Gastroesophageal sphincter (tissue), 4 donors: ENCODE data around the gene LZTS3. TPM values are rescaled to one million over a fixed set of nuclear protein-coding genes. Genes with fewer than 3 reads are reported as not detected.
"Not testable (repeated sequence)": the region's sequence is repeated elsewhere in the genome, so short reads cannot be mapped to it uniquely, and the experiment has no call there.

Experiments used
- ATAC-seq: fragments of 150-250 bp; one replicate; pipeline ENCODE4 v1.9.1; 2016; ENCODE audit warnings: mild to moderate bottlenecking, moderate library complexity
- H3K27ac ChIP-seq, 4 donors: fragments of 200-600 bp; sonication (generic) in 3 of 4; 1 replicate in 3 of 4; 2 replicates in 1 of 4; pipeline ENCODE4 v1.5.1; 2016 to 2019
- H3K27me3 ChIP-seq: fragments of 200-600 bp; sonication (generic); one replicate; pipeline ENCODE4 v1.5.1; 2019
- H3K36me3 ChIP-seq, 2 donors: fragments of 200-600 bp; sonication (generic); one replicate each; pipeline ENCODE4 v1.5.1; 2019; ENCODE audit warnings: control low read depth in 1 of 2
- H3K4me1 ChIP-seq, 3 donors: fragments of 200-600 bp; sonication (generic); 1 replicate in 2 of 3; 2 replicates in 1 of 3; pipeline ENCODE4 v1.5.1; 2016 to 2019; ENCODE audit warnings: control low read depth in 2 of 3
- H3K4me3 ChIP-seq, 2 donors: fragments of 200-600 bp; sonication (generic); one replicate each; pipeline ENCODE4 v1.5.1; 2019; ENCODE audit warnings: mild to moderate bottlenecking in 1 of 2, moderate library complexity in 1 of 2
- H3K9me3 ChIP-seq, 3 donors: fragments of 200-600 bp; sonication (generic); one replicate each; pipeline ENCODE4 v1.5.1; 2017 to 2019; ENCODE audit warnings: control low read depth in 2 of 3
- EP300 ChIP-seq: sonication (generic); formaldehyde crosslinking; IDR thresholded peaks from one replicate; pipeline ENCODE4 v1.6.1; 2017; ENCODE audit warnings: antibody characterized with exemption, mild to moderate bottlenecking
- POLR2A ChIP-seq, 2 donors: fragments of 450-650 bp; IDR thresholded peaks; one replicate each; pipeline ENCODE4 v1.6.1; 2017; ENCODE audit warnings: antibody characterized with exemption in 2 of 2, mild to moderate bottlenecking in 2 of 2, moderate library complexity in 1 of 2
- POLR2AphosphoS5 ChIP-seq: sonication (generic); formaldehyde crosslinking; IDR thresholded peaks from one replicate; pipeline ENCODE4 v1.6.1; 2017; ENCODE audit warnings: antibody characterized with exemption
- WGBS, 2 donors: methylation state at CpG; one replicate each; pipeline ENCODE4 v1.1.5; 2018; ENCODE audit warnings: low coverage in 1 of 2; 5-methylcytosine and 5-hydroxymethylcytosine counted together
- total RNA-seq, 4 donors: library from RNA; depleted of rRNA; stranded (reverse); fragments of >200 nt; gene quantifications; one replicate each; pipeline ENCODE4 v1.1.0, GENCODE V29; 2016
- TF ChIP-seq, protein P1 (sequence below), 4 experiments: fragments of 200-600 bp in 2 of 4; fragments of 450-650 bp in 2 of 4; sonication (generic) in 1 of 4; IDR thresholded peaks; one replicate each; pipeline ENCODE4 v1.5.1; 2017 to 2019; ENCODE audit warnings: antibody characterized with exemption in 4 of 4, mild to moderate bottlenecking in 2 of 4, moderate library complexity in 2 of 4

Gene LZTS3
- total RNA-seq: 10 to 100 TPM; 11.3 to 17.0 (median 12.2) TPM

DNA sequence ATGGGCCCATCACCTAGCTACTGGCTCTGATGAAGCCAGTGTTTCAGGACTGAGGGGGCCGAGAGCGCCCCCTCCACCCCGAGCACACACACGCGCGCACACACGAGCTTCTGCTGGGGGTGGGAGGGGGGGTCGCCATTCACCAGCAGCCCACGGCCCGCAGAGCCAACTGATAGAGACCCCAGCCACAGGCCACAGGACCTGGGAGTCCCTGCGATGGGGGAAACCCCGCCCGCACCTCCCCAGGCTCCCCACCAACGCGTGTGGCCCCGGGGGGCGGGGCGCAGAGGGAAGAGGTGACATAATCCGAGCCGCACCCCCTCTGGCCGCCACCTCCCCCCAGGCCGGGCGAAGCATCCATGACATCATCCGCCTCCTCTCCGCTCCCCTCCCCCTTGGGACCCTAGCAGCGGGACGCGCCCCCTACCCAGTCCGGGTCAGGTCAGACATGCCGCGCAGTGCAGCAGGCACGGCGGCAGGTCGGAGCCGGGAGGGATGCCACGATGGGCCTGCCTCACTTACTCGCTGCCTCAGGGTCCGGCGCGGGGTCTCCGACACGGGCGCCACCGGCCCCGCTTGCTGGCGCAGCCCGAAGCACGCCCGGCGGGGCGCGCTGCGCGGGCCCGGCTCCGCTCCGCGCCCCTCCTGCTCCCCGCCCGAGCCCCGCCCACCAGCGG is at the start of gene LZTS3:
LZTS3 (minus strand) TSS at position 617 of the 677 bp plus-strand sequence. CDS start 6,386 bp downstream, outside the sequence.
- TF ChIP-seq, protein P1, sequence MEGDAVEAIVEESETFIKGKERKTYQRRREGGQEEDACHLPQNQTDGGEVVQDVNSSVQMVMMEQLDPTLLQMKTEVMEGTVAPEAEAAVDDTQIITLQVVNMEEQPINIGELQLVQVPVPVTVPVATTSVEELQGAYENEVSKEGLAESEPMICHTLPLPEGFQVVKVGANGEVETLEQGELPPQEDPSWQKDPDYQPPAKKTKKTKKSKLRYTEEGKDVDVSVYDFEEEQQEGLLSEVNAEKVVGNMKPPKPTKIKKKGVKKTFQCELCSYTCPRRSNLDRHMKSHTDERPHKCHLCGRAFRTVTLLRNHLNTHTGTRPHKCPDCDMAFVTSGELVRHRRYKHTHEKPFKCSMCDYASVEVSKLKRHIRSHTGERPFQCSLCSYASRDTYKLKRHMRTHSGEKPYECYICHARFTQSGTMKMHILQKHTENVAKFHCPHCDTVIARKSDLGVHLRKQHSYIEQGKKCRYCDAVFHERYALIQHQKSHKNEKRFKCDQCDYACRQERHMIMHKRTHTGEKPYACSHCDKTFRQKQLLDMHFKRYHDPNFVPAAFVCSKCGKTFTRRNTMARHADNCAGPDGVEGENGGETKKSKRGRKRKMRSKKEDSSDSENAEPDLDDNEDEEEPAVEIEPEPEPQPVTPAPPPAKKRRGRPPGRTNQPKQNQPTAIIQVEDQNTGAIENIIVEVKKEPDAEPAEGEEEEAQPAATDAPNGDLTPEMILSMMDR (IDR thresholded peaks at IDR 0.05): no peak
- peak; percentile 32 to 65 for TF ChIP-seq POLR2A (IDR thresholded peaks at IDR 0.05)
- H3K27ac ChIP-seq: peak within 1 kb of the TSS; percentile 11 to 85 (median 82)
- ATAC-seq: peak; percentile 79
- peak within 1 kb of the TSS; percentile 64 to 92 for H3K4me3 ChIP-seq
- no CpG with 5 or more reads among the region's 62 CpGs for WGBS, 2 donors
- peaks cover 0 to 38% (median 7%) of the 10 kb centered on the region in 3 donors for H3K4me1 ChIP-seq
- peaks cover 7% of the 10 kb centered on the region for H3K27me3 ChIP-seq
- H3K36me3 ChIP-seq: no peaks in the 10 kb centered on the region
- no peaks in the 10 kb centered on the region for H3K9me3 ChIP-seq

GRCh38 chr20:3221398-3222226 is 48.3 kb upstream of the LZTS3 start:
- no peak for TF ChIP-seq EP300
- TF ChIP-seq, protein P1 (IDR thresholded peaks at IDR 0.05): no peak
- no peak for TF ChIP-seq POLR2A (IDR thresholded peaks at IDR 0.05)
- no peak for TF ChIP-seq POLR2AphosphoS5
- no peak overlapping the region for H3K4me3 ChIP-seq
- 86 to 96% methylated on average over 13 to 14 of the region's 18 CpGs for WGBS, 2 donors
- no peak overlapping the region for H3K27ac ChIP-seq
- peaks cover 0 to 8% (median 6%) of the 10 kb centered on the region in 3 donors for H3K4me1 ChIP-seq
- peaks cover 0 to 75% of the 10 kb centered on the region in 2 donors for H3K36me3 ChIP-seq
- no peaks in the 10 kb centered on the region for H3K9me3 ChIP-seq
- ATAC-seq: no peak
- no peaks in the 10 kb centered on the region for H3K27me3 ChIP-seq

- Histone ChIP-seq H3K4me1 (peaks cover 0 to 8% (median 6%) of the 10 kb centered on the region in 3 donors), H3K27ac (no peak overlapping the region), H3K36me3 (peaks cover 0 to 86% of the 10 kb centered on the region in 2 donors), H3K27me3 (no peaks in the 10 kb centered on the region), H3K9me3 (no peaks in the 10 kb centered on the region), H3K4me3 (no peak overlapping the region)
- TF ChIP-seq POLR2A (IDR thresholded peaks at IDR 0.05) (no peak), POLR2AphosphoS5 (no peak)
- TF ChIP-seq, protein P1 (IDR thresholded peaks at IDR 0.05): peak in 3 of 4 experiments; percentile 70 to 92 (median 72)
- WGBS, 2 donors: 37 to 92% methylated on average over 3 of the region's 30 CpGs
- peak; percentile 71 for ATAC-seq
Measured at GRCh38 chr20:3218307-3218988, 45.1 kb upstream of the LZTS3 start.

GRCh38 chr20:3215359-3215917 is 42.1 kb upstream of the LZTS3 start:
- H3K4me3 ChIP-seq, ATAC-seq, H3K27me3 ChIP-seq, H3K27ac ChIP-seq, H3K9me3 ChIP-seq: not testable (repeated sequence)
- peaks cover 0 to 14% (median 8%) of the 10 kb centered on the region in 3 donors for H3K4me1 ChIP-seq
- WGBS, 2 donors: 80 to 97% methylated on average over 1 to 6 of the region's 7 CpGs
- peaks cover 0 to 62% of the 10 kb centered on the region in 2 donors for H3K36me3 ChIP-seq

DNA sequence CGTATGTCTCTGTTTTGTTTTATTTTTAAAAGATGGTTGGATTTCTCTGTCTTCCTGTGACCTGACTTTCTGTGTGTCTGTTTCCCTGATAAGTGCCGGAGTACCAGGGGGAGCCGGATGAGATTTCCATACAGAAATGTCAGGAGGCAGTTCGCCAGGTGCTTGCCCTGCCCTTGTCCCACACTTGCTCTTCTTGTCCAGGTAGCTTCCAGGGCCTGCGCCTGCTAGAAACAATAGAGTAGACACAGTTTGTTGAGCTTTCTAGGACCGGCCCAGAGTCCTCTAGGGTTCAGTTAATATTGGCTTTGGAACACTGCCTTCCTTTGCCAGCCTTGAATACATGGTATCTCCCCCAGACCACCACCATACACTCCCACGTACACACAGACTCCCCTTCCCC is 39.9 kb upstream of the LZTS3 start:
- no peak for ATAC-seq
- 84 to 91% methylated on average over 6 of the region's 7 CpGs for WGBS, 2 donors
- H3K4me3 ChIP-seq: no peak overlapping the region
- TF ChIP-seq, protein P1 (IDR thresholded peaks at IDR 0.05): no peak
- no peak for TF ChIP-seq EP300
- TF ChIP-seq POLR2A (IDR thresholded peaks at IDR 0.05): no peak
- no peak for TF ChIP-seq POLR2AphosphoS5
- no peaks in the 10 kb centered on the region for H3K27me3 ChIP-seq
- H3K9me3 ChIP-seq: no peaks in the 10 kb centered on the region
- H3K4me1 ChIP-seq: peaks cover 0 to 22% (median 11%) of the 10 kb centered on the region in 3 donors
- no peak overlapping the region for H3K27ac ChIP-seq
- H3K36me3 ChIP-seq: peaks cover 0 to 48% of the 10 kb centered on the region in 2 donors
